Measurements from ENCODE around the gene ATP8A1. TPM values are rescaled to one million over a fixed set of nuclear protein-coding genes. Genes with fewer than 3 reads are reported as not detected.
"Not testable (repeated sequence)": the region's sequence is repeated elsewhere in the genome, so short reads cannot be mapped to it uniquely, and the experiment has no call there.

Gene ATP8A1
- total RNA-seq, 1 experiment from 2014 or later = 0.19 TPM

DNA sequence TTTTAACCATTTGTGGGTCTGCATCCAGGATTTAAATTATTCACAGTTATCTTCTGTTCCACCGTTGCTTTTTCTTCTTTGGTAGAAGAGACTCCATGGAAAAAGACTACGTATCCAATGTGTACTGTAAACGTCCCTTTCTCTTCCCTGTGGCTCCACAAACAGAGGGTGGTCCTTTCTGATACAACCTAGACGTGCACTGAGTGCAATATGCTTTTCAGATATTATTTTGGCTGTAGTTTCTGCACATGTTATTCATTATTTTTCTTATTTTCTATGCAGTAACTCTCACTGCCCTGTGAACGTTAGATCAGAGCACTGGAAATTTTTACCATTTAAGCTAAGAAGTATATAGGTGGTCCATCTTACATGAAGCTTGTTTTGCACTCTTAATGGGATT is 186.9 kb downstream of the ATP8A1 start:
- Mint-ChIP-seq H3K4me3 (ENCODE audit: unreplicated experiment) (no peak overlapping the region), H3K36me3 (ENCODE audit: insufficient read depth, unreplicated experiment) (no peaks in the 10 kb centered on the region), H3K27ac (ENCODE audit: low read depth, unreplicated experiment) (no peak overlapping the region), H3K27me3 (ENCODE audit: insufficient read depth, unreplicated experiment) (no peaks in the 10 kb centered on the region), H3K9me3 (ENCODE audit: unreplicated experiment) (no peaks in the 10 kb centered on the region), H3K4me1 (ENCODE audit: insufficient read depth, unreplicated experiment) (no peaks in the 10 kb centered on the region)
- intact Hi-C loops (cut with micrococcal nuclease) = no loop called here
- BruUV-seq (replicated peaks) = no TSS peak
- ChIA-PET CTCF (interaction anchor here (0.6 kb wide), 2 partner anchors 182 to 496 kb away, joined by 3 read pairs; no protein-coding TSS in a partner anchor), POLR2A (no interaction called here)
- no peak for DNase-seq (ENCODE audit: unreplicated experiment)
- TF ChIP-seq, protein P1, sequence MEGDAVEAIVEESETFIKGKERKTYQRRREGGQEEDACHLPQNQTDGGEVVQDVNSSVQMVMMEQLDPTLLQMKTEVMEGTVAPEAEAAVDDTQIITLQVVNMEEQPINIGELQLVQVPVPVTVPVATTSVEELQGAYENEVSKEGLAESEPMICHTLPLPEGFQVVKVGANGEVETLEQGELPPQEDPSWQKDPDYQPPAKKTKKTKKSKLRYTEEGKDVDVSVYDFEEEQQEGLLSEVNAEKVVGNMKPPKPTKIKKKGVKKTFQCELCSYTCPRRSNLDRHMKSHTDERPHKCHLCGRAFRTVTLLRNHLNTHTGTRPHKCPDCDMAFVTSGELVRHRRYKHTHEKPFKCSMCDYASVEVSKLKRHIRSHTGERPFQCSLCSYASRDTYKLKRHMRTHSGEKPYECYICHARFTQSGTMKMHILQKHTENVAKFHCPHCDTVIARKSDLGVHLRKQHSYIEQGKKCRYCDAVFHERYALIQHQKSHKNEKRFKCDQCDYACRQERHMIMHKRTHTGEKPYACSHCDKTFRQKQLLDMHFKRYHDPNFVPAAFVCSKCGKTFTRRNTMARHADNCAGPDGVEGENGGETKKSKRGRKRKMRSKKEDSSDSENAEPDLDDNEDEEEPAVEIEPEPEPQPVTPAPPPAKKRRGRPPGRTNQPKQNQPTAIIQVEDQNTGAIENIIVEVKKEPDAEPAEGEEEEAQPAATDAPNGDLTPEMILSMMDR (IDR thresholded peaks at IDR 0.05; ENCODE audit: unreplicated experiment) = no peak

DNA sequence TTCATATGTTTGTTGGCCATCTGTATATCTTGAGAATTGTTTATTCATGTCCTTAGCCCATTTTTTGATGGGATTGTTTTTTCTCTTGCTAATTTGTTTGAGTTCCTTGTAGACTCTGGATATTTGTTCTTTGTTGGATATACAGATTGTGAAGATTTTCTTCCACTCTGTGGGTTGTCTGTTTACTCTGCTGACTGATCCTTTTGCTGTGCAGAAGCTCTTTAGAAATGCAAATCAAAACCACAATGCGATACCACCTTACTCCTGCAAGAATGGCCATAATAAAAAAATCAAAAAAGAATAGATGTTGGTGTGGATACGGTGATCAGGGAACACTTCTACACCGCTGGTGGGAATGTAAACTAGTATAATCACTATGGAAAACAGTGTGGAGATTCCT is 189.1 kb downstream of the ATP8A1 start:
- H3K4me1 Mint-ChIP-seq (ENCODE audit: insufficient read depth, unreplicated experiment); POLR2A ChIA-PET; H3K27me3 Mint-ChIP-seq (ENCODE audit: insufficient read depth, unreplicated experiment); H3K4me3 Mint-ChIP-seq (ENCODE audit: unreplicated experiment); H3K9me3 Mint-ChIP-seq (ENCODE audit: unreplicated experiment); BruUV-seq (replicated peaks); H3K27ac Mint-ChIP-seq (ENCODE audit: low read depth, unreplicated experiment); H3K36me3 Mint-ChIP-seq (ENCODE audit: insufficient read depth, unreplicated experiment); DNase-seq (ENCODE audit: unreplicated experiment); intact Hi-C loops (cut with micrococcal nuclease): not testable (repeated sequence)
- CTCF ChIA-PET = interaction anchor here (0.7 to 1.2 kb wide), 2 partner anchors 96 to 187 kb away, joined by 3 read pairs; no protein-coding TSS in a partner anchor

DNA sequence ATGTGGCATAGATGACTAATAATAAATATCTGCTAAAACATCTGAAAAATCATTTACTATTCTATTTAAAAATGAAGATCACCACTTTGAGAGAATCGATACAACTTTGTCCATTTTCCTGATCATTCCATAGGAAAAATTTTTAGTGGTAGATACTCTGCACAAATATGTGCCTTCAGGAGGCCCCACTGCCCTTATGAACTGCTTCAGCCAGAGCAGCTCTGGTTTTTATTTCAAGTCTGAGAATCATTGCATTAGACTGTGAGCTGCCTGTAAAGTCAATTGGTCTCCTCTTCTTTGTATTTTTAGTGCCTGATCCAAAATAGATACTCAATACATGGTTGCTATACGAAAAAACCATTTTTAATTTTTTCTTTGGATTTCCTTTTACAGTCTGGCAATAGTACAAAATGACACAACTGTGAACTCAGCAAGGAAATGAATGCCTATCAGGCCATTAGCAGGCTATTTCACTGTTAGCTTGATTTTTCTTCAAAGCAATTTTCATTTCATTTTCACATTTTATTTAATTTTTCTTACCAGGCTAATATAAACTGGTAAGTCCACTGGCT is 190.5 kb downstream of the ATP8A1 start:
- Mint-ChIP-seq H3K27ac (ENCODE audit: low read depth, unreplicated experiment) (no peak overlapping the region), H3K36me3 (ENCODE audit: insufficient read depth, unreplicated experiment) (no peaks in the 10 kb centered on the region), H3K4me3 (ENCODE audit: unreplicated experiment) (no peak overlapping the region), H3K9me3 (ENCODE audit: unreplicated experiment) (no peaks in the 10 kb centered on the region), H3K27me3 (ENCODE audit: insufficient read depth, unreplicated experiment) (no peaks in the 10 kb centered on the region), H3K4me1 (ENCODE audit: insufficient read depth, unreplicated experiment) (no peaks in the 10 kb centered on the region)
- intact Hi-C loops (cut with micrococcal nuclease) = no loop called here
- TF ChIP-seq, protein P1 (IDR thresholded peaks at IDR 0.05; ENCODE audit: unreplicated experiment) = no peak
- ChIA-PET POLR2A (interaction anchor here (0.7 kb wide), 1 partner anchor 345 kb away, joined by 3 read pairs; no protein-coding TSS in a partner anchor), CTCF (interaction anchor here (0.6 to 1.2 kb wide), 3 partner anchors 53 to 187 kb away, joined by 3 to 4 read pairs (median 4); no protein-coding TSS in a partner anchor)
- BruUV-seq (replicated peaks) = no TSS peak
- DNase-seq (ENCODE audit: unreplicated experiment) = no peak

DNA sequence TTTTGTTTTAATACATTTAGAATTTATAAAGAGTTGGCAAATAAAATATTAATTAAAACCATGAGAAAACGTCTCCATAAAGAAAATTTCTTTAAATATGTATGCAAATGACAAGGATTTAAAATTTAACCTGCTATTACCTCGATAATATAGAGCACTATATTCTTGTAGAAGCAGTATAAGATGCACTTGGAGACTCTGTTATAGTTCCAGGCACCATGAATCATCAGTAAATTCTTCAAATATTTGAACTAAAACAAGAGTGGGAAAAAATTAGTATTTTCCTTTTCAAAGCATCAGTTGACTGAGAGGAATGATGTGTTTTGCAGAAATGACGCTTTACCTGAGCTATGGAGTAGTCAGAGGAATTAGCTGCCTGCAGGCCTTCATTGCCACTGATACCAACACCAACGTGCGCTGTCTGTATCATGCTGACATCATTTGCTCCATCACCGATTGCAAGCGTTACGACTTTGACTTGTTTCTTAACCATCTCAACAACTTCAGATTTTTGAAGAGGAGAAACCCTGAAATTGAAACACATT is 192.3 kb downstream of the ATP8A1 start:
- no peak for DNase-seq (ENCODE audit: unreplicated experiment)
- POLR2A ChIA-PET = no interaction called here
- no peaks in the 10 kb centered on the region for H3K27me3 Mint-ChIP-seq (ENCODE audit: insufficient read depth, unreplicated experiment)
- CTCF ChIA-PET = no interaction called here
- no peak overlapping the region for H3K4me3 Mint-ChIP-seq (ENCODE audit: unreplicated experiment)
- no peaks in the 10 kb centered on the region for H3K36me3 Mint-ChIP-seq (ENCODE audit: insufficient read depth, unreplicated experiment)
- no peaks in the 10 kb centered on the region for H3K4me1 Mint-ChIP-seq (ENCODE audit: insufficient read depth, unreplicated experiment)
- TF ChIP-seq, protein P1 (IDR thresholded peaks at IDR 0.05; ENCODE audit: unreplicated experiment) = no peak
- no peaks in the 10 kb centered on the region for H3K9me3 Mint-ChIP-seq (ENCODE audit: unreplicated experiment)
- BruUV-seq (replicated peaks) = no TSS peak
- H3K27ac Mint-ChIP-seq (ENCODE audit: low read depth, unreplicated experiment) = no peak overlapping the region
- intact Hi-C loops (cut with micrococcal nuclease) = no loop called here

DNA sequence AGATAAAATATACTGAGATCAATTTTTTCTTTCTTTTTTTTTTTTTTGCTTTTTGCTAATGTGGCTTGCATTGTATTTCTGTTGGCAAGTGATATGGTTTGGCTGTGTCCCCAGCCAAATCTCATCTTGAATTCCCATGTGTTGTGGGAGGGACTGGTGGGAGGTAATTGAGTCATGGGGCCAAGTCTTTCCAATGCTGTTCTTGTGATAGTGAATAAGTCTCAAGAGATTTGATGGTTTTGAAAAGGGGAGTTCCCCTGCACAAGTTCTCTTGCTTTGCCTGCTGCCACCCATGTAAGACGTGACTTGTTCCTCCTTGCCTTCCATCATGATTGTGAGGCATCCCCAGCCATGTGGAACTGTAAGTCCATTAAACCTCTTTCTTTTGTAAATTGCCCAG is 195.7 kb downstream of the ATP8A1 start:
- H3K9me3 Mint-ChIP-seq (ENCODE audit: unreplicated experiment); DNase-seq (ENCODE audit: unreplicated experiment); H3K4me3 Mint-ChIP-seq (ENCODE audit: unreplicated experiment); H3K4me1 Mint-ChIP-seq (ENCODE audit: insufficient read depth, unreplicated experiment); intact Hi-C loops (cut with micrococcal nuclease); H3K27ac Mint-ChIP-seq (ENCODE audit: low read depth, unreplicated experiment); H3K27me3 Mint-ChIP-seq (ENCODE audit: insufficient read depth, unreplicated experiment); H3K36me3 Mint-ChIP-seq (ENCODE audit: insufficient read depth, unreplicated experiment); POLR2A ChIA-PET; BruUV-seq (replicated peaks): not testable (repeated sequence)
- CTCF ChIA-PET = interaction anchor here (0.9 to 1.0 kb wide), 2 partner anchors 60 to 165 kb away, joined by 3 read pairs; no protein-coding TSS in a partner anchor

All from MCF 10A (cell line).